MM.1S (cell line): Measurements from ENCODE around the gene NINL.
"Not testable (repeated sequence)": the region's sequence is repeated elsewhere in the genome, so short reads cannot be mapped to it uniquely, and the experiment has no call there.

ENCODE experiments used
- DNase-seq: peaks from one replicate; pipeline ENCODE4 v3.0.0-alpha.2; 2015
- H2AFZ ChIP-seq: fragments of 300-600 bp; sonication (generic); 2 replicates; pipeline ENCODE4 v1.6.0; 2016; ENCODE audit warnings: antibody characterized with exemption, low read length
- H3F3A ChIP-seq: fragments of 300-600 bp; sonication (generic); 2 replicates; pipeline ENCODE4 v1.6.1; 2016; ENCODE audit warnings: mild to moderate bottlenecking, antibody characterized with exemption, low read length, moderate library complexity, mixed read lengths; ENCODE audit not compliant: insufficient read depth
- H3K27ac ChIP-seq: fragments of 300-600 bp; sonication (generic); 2 replicates; pipeline ENCODE4 v1.5.1; 2016; ENCODE audit warnings: mild to moderate bottlenecking, low read length
- H3K27me3 ChIP-seq: fragments of 300-600 bp; sonication (generic); replicated peaks from 2 replicates; pipeline ENCODE4 v1.6.0; 2016; ENCODE audit warnings: low read length; ENCODE audit not compliant: insufficient read depth
- H3K36me3 ChIP-seq: fragments of 300-600 bp; sonication (generic); replicated peaks from 2 replicates; pipeline ENCODE4 v1.6.1; 2016; ENCODE audit warnings: mild to moderate bottlenecking, low read length, mixed read lengths; ENCODE audit not compliant: insufficient read depth
- H3K4me1 ChIP-seq: fragments of 300-600 bp; sonication (generic); 2 replicates; pipeline ENCODE4 v1.6.1; 2016; ENCODE audit warnings: low read length, mixed read lengths
- H3K4me2 ChIP-seq: fragments of 300-600 bp; sonication (generic); 2 replicates; pipeline ENCODE4 v1.6.0; 2016; ENCODE audit warnings: low read depth, low read length
- H3K4me3 ChIP-seq: fragments of 300-600 bp; sonication (generic); 2 replicates; pipeline ENCODE4 v1.5.1; 2016; ENCODE audit warnings: low read length, mixed read lengths
- H3K79me2 ChIP-seq: fragments of 300-600 bp; sonication (generic); 2 replicates; pipeline ENCODE4 v1.6.1; 2016; ENCODE audit warnings: mixed run types, low read length, mixed read lengths
- H3K9ac ChIP-seq: fragments of 300-600 bp; sonication (generic); 2 replicates; pipeline ENCODE4 v1.6.1; 2016; ENCODE audit warnings: low read length, mixed read lengths
- H3K9me2 ChIP-seq: fragments of 300-600 bp; sonication (generic); replicated peaks from 2 replicates; pipeline ENCODE4 v1.6.1; 2016; ENCODE audit warnings: mild to moderate bottlenecking, low read length, mixed read lengths; ENCODE audit not compliant: insufficient read depth
- H3K9me3 ChIP-seq: fragments of 300-600 bp; sonication (generic); replicated peaks from 2 replicates; pipeline ENCODE4 v1.6.1; 2016; ENCODE audit warnings: mild to moderate bottlenecking, low read length, mixed read lengths; ENCODE audit not compliant: insufficient read depth
- H4K20me1 ChIP-seq: fragments of 300-600 bp; sonication (generic); 2 replicates; pipeline ENCODE4 v1.6.1; 2016; ENCODE audit warnings: mild to moderate bottlenecking, low read length, moderate library complexity, mixed read lengths; ENCODE audit not compliant: insufficient read depth
- CTCF ChIP-seq: fragments of 300-600 bp; sonication (generic); IDR thresholded peaks from 2 replicates; pipeline ENCODE4 v1.5.1; 2016; ENCODE audit warnings: antibody characterized with exemption, low read length, mixed read lengths
- EZH2 ChIP-seq: fragments of 300-600 bp; sonication (generic); optimal IDR thresholded peaks from 2 replicates; pipeline ENCODE3; 2017; ENCODE audit warnings: low read depth, mild to moderate bottlenecking, antibody characterized with exemption, low read length, mixed read lengths
- EZH2phosphoT487 ChIP-seq: fragments of 300-600 bp; sonication (generic); IDR thresholded peaks from 2 replicates; pipeline ENCODE4 v1.6.1; 2018; ENCODE audit warnings: antibody characterized with exemption, low read length

The NINL gene

GRCh38 chr20:25565578-25566157, 19.7 kb downstream of the NINL start:
- H3K9me2 ChIP-seq: no peaks in the 10 kb centered on the region
- no peaks in the 10 kb centered on the region for H3K27me3 ChIP-seq
- no peaks in the 10 kb centered on the region for H3K9me3 ChIP-seq
- no peaks in the 10 kb centered on the region for H3K79me2 ChIP-seq
- H3K4me3 ChIP-seq: no peak overlapping the region
- no peak overlapping the region for H3K27ac ChIP-seq
- TF ChIP-seq CTCF: no peak
- TF ChIP-seq EZH2phosphoT487: no peak
- no peak for TF ChIP-seq EZH2
- H3K4me2 ChIP-seq: no peak overlapping the region
- DNase-seq: no peak
- no peaks in the 10 kb centered on the region for H3K4me1 ChIP-seq
- no peaks in the 10 kb centered on the region for H3F3A ChIP-seq
- no peak overlapping the region for H3K9ac ChIP-seq
- H2AFZ ChIP-seq: no peak overlapping the region
- no peaks in the 10 kb centered on the region for H3K36me3 ChIP-seq
- H4K20me1 ChIP-seq: no peaks in the 10 kb centered on the region

GRCh38 chr20:25563876-25564275, 21.5 kb downstream of the NINL start:
- Histone ChIP-seq H3K4me3 (no peak overlapping the region), H3K27ac (no peak overlapping the region)

GRCh38 chr20:25563362-25563761, 22.0 kb downstream of the NINL start:
- no peak overlapping the region for H2AFZ ChIP-seq
- H3K4me2 ChIP-seq: no peak overlapping the region
- no peaks in the 10 kb centered on the region for H3K36me3 ChIP-seq
- no peak for DNase-seq
- no peaks in the 10 kb centered on the region for H3K9me2 ChIP-seq
- H3K27me3 ChIP-seq: no peaks in the 10 kb centered on the region
- TF ChIP-seq EZH2 (no peak), EZH2phosphoT487 (no peak), CTCF (no peak)
- no peaks in the 10 kb centered on the region for H3F3A ChIP-seq
- no peak overlapping the region for H3K4me3 ChIP-seq
- no peaks in the 10 kb centered on the region for H3K4me1 ChIP-seq
- no peak overlapping the region for H3K9ac ChIP-seq
- H4K20me1 ChIP-seq: no peaks in the 10 kb centered on the region
- no peaks in the 10 kb centered on the region for H3K9me3 ChIP-seq
- no peaks in the 10 kb centered on the region for H3K79me2 ChIP-seq
- H3K27ac ChIP-seq: no peak overlapping the region

More at GRCh38 chr20:25563876-25564275, 21.5 kb downstream of the NINL start:
- Histone ChIP-seq H3K9ac (no peak overlapping the region), H3K27me3 (no peaks in the 10 kb centered on the region), H2AFZ (no peak overlapping the region), H3K4me1 (no peaks in the 10 kb centered on the region), H3K79me2 (no peaks in the 10 kb centered on the region), H3K4me2 (no peak overlapping the region), H4K20me1 (no peaks in the 10 kb centered on the region), H3K9me2 (no peaks in the 10 kb centered on the region), H3F3A (no peaks in the 10 kb centered on the region), H3K36me3 (no peaks in the 10 kb centered on the region), H3K9me3 (no peaks in the 10 kb centered on the region)
- DNase-seq: no peak
- TF ChIP-seq EZH2phosphoT487 (no peak), CTCF (no peak), EZH2 (no peak)

- not testable (repeated sequence) for H3K4me1 ChIP-seq, H3K79me2 ChIP-seq, H3K4me3 ChIP-seq, H3K27me3 ChIP-seq, H3F3A ChIP-seq, DNase-seq, H3K9ac ChIP-seq, H3K27ac ChIP-seq, H4K20me1 ChIP-seq, H3K9me2 ChIP-seq, H3K9me3 ChIP-seq, H2AFZ ChIP-seq, H3K36me3 ChIP-seq, H3K4me2 ChIP-seq
Measured at GRCh38 chr20:25561771-25562170, 23.6 kb downstream of the NINL start.
